T-helper 17 cell (primary cell): ENCODE results near the gene AKAP13. TPM values are rescaled to one million over a fixed set of nuclear protein-coding genes. Genes with fewer than 3 reads are reported as not detected.
"Not testable (repeated sequence)": the region's sequence is repeated elsewhere in the genome, so short reads cannot be mapped to it uniquely, and the experiment has no call there.

ENCODE experiments used
- ATAC-seq: fragments of 150-1000 bp; cut with Tn5 transposase; 2 replicates; pipeline ENCODE4 v1.10.0; 2021; ENCODE audit warnings: mild to moderate bottlenecking, moderate library complexity
- DNase-seq, 3 donors: peaks; one replicate each; pipeline versions ENCODE4 v3.0.0 to v3.0.0-alpha.2; 2020 to 2021
- H3K9me3 ChIP-seq: one replicate; pipeline ENCODE4 v1.7.0; 2013; ENCODE audit warnings: low read length, mild to moderate bottlenecking; ENCODE audit not compliant: control insufficient read depth, poor library complexity, severe bottlenecking
- H3K27ac Mint-ChIP-seq: one replicate; pipeline ENCODE4 v1.8.0; 2022; ENCODE audit warnings: mild to moderate bottlenecking, moderate library complexity, mixed read lengths
- H3K27me3 Mint-ChIP-seq: one replicate; pipeline ENCODE4 v1.8.0; 2022; ENCODE audit warnings: mixed read lengths
- H3K36me3 Mint-ChIP-seq: one replicate; pipeline ENCODE4 v1.8.0; 2022; ENCODE audit warnings: low read depth, mixed read lengths
- H3K4me1 Mint-ChIP-seq: one replicate; pipeline ENCODE4 v1.8.0; 2022; ENCODE audit warnings: mild to moderate bottlenecking, mixed read lengths
- H3K4me3 Mint-ChIP-seq: one replicate; pipeline ENCODE4 v1.8.0; 2022; ENCODE audit warnings: mild to moderate bottlenecking, moderate library complexity, mixed read lengths
- total RNA-seq, 4 donors: library from RNA in 2 of 4; stranded (reverse) in 2 of 4; gene quantifications; one replicate each; pipeline ENCODE4 v1.2.3 and lab custom pipeline; 2022 to 2026

Gene AKAP13
- total RNA-seq, 2 donors from 2014 or later: 426 to 437 TPM

- Mint-ChIP-seq H3K27ac (peak overlapping the region; percentile 63), H3K4me1 (peaks cover 40% of the 10 kb centered on the region), H3K4me3 (no peak overlapping the region), H3K36me3 (peaks cover 9% of the 10 kb centered on the region), H3K27me3 (no peaks in the 10 kb centered on the region)
- DNase-seq (no peak), ATAC-seq (no peak)
- H3K9me3 ChIP-seq: no peaks in the 10 kb centered on the region
Observed at GRCh38 chr15:85527895-85528294, 147.5 kb downstream of the AKAP13 start.

DNA sequence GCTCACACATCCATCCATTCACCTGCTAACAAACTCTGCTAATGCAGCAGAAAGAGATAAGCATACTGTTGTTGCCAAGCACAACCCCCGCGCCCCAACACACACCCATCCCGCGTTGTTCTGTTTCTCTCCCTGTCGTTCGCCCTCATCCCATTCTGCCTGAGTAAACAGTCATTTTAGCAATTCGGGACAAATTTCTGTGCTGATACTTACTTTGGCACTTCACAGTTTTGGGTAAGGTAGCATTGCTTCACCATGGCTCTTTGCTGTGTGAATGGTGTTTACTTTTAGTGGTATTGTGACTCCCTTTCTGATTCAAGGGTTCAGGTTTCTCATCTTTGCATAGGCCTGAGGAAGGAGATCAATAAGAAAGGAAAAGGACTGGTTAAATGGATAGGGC lies 149.7 kb downstream of the AKAP13 start:
- DNase-seq (no peak), ATAC-seq (no peak)
- no peaks in the 10 kb centered on the region for H3K27me3 Mint-ChIP-seq
- peak overlapping the region; percentile 73 for H3K27ac Mint-ChIP-seq
- H3K4me3 Mint-ChIP-seq: no peak overlapping the region
- peaks cover 7% of the 10 kb centered on the region for H3K36me3 Mint-ChIP-seq
- H3K4me1 Mint-ChIP-seq: peaks cover 48% of the 10 kb centered on the region
- H3K9me3 ChIP-seq: no peaks in the 10 kb centered on the region

DNA sequence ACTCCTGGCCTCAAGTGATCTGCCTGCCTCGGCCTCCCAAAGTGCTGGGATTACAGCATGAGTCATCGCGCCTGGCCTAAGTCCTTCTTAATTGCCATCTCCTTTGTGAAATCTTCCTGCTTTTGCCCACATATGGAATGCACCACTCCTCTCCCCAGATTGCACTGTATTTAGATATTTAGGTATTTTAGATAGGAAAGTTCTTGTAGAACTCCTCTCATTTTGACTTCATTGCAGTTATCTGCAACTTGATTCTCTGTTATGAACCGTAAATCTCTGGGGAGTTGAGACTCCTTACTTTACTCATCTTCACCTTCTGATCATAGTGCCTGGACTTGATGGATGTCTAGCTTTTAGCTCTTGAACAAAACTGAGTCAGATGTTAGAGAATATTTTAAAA lies 150.7 kb downstream of the AKAP13 start:
- H3K4me3 Mint-ChIP-seq: no peak overlapping the region
- no peaks in the 10 kb centered on the region for H3K9me3 ChIP-seq
- H3K36me3 Mint-ChIP-seq: peaks cover 7% of the 10 kb centered on the region
- DNase-seq: no peak
- H3K4me1 Mint-ChIP-seq: peaks cover 52% of the 10 kb centered on the region
- no peak for ATAC-seq
- no peak overlapping the region for H3K27ac Mint-ChIP-seq
- H3K27me3 Mint-ChIP-seq: no peaks in the 10 kb centered on the region

DNA sequence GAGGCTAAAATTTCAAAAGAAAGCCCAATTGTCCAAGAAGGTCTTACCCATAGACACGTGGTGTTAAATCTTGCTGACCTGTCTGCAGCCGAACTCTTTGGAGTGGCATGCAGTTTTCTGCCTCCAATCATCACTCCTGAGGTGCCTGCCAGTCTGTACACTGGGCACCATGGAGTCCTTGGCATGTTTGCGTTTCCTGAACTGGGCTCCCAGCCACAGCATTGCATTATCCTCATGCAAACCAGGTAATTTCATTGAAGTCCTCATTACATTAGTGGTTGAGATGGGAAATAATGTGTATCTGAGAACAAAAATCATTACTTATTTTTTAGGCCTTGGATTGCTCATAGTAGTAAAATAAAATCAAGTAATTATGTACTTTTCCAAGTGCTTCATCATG lies 152.3 kb downstream of the AKAP13 start:
- no peak overlapping the region for H3K4me3 Mint-ChIP-seq
- peaks cover 49% of the 10 kb centered on the region for H3K4me1 Mint-ChIP-seq
- peaks cover 9% of the 10 kb centered on the region for H3K36me3 Mint-ChIP-seq
- DNase-seq (no peak), ATAC-seq (no peak)
- H3K27ac Mint-ChIP-seq: peak overlapping the region; percentile 91
- no peaks in the 10 kb centered on the region for H3K27me3 Mint-ChIP-seq
- H3K9me3 ChIP-seq: no peaks in the 10 kb centered on the region

GRCh38 chr15:85534031-85534430 lies 153.6 kb downstream of the AKAP13 start:
- DNase-seq: no peak

DNA sequence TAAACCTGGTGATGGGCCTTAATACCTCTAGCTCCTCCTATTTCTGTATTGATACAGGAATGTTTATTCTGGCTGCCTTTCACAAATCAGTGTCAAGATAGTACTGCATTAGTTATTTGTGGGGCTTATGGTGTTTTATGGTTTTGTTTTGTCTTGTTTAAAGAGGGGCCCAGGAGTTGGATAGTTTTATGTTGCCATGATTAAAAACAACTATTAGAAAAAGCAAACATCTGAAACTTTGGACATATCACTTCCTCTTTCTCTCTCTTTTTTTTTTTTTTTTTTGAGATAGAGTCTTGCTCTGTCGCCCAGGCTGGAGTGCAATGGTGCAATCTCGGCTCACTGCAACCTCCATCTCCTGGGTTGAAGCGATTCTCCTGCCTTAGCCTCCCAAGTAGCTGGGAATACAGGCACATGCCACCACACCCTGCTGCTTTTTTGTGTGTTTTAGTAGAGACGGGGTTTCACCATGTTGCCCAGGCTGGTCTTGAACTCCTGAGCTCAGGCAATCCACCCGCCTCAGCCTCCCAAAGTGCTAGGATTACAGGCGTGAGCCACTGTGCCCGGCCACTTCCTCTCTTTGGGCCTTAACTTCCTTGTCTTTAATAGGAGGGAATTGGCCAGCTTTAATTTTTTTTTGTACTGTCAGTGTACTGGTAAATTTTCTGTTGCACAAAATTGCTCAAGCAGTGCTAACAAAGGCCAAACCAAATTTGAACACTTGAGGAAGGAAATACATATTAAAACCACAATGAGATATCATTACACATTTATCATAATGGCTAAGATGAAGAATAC lies 155.3 kb downstream of the AKAP13 start:
- not testable (repeated sequence) for H3K9me3 ChIP-seq, H3K36me3 Mint-ChIP-seq, H3K27me3 Mint-ChIP-seq, ATAC-seq, DNase-seq
- peak overlapping the region; percentile 91 for H3K27ac Mint-ChIP-seq
- H3K4me1 Mint-ChIP-seq: peaks cover 57% of the 10 kb centered on the region
- H3K4me3 Mint-ChIP-seq: peak overlapping the region; percentile 31

More at GRCh38 chr15:85534031-85534430, 153.6 kb downstream of the AKAP13 start:
- H3K4me1 Mint-ChIP-seq: peaks cover 47% of the 10 kb centered on the region
- ATAC-seq: peak; percentile 93
- peak overlapping the region; percentile 75 for H3K4me3 Mint-ChIP-seq
- no peaks in the 10 kb centered on the region for H3K9me3 ChIP-seq
- H3K27me3 Mint-ChIP-seq: no peaks in the 10 kb centered on the region
- H3K27ac Mint-ChIP-seq: peak overlapping the region; percentile 91
- peaks cover 9% of the 10 kb centered on the region for H3K36me3 Mint-ChIP-seq

GRCh38 chr15:85536341-85536740 lies 155.9 kb downstream of the AKAP13 start:
- no peak overlapping the region for H3K4me3 Mint-ChIP-seq
- peaks cover 59% of the 10 kb centered on the region for H3K4me1 Mint-ChIP-seq
- H3K27ac Mint-ChIP-seq: peak overlapping the region; percentile 91

GRCh38 chr15:85539491-85539890 lies 159.1 kb downstream of the AKAP13 start:
- peak overlapping the region; percentile 89 for H3K27ac Mint-ChIP-seq
- H3K4me1 Mint-ChIP-seq: peaks cover 57% of the 10 kb centered on the region
- H3K4me3 Mint-ChIP-seq: peak overlapping the region; percentile 28
- no peaks in the 10 kb centered on the region for H3K27me3 Mint-ChIP-seq
- ATAC-seq (no peak), DNase-seq (no peak)
- H3K36me3 Mint-ChIP-seq: peaks cover 8% of the 10 kb centered on the region
- no peaks in the 10 kb centered on the region for H3K9me3 ChIP-seq

More at GRCh38 chr15:85536341-85536740, 155.9 kb downstream of the AKAP13 start:
- no peaks in the 10 kb centered on the region for H3K9me3 ChIP-seq
- Mint-ChIP-seq H3K36me3 (peaks cover 2% of the 10 kb centered on the region), H3K27me3 (no peaks in the 10 kb centered on the region)
- DNase-seq (no peak), ATAC-seq (no peak)

GRCh38 chr15:85540085-85540797 lies 159.8 kb downstream of the AKAP13 start:
- Mint-ChIP-seq H3K4me3 (no peak overlapping the region), H3K36me3 (peaks cover 8% of the 10 kb centered on the region), H3K27me3 (no peaks in the 10 kb centered on the region), H3K27ac (peak overlapping the region; percentile 89), H3K4me1 (peaks cover 60% of the 10 kb centered on the region)
- no peak for DNase-seq
- no peaks in the 10 kb centered on the region for H3K9me3 ChIP-seq
- ATAC-seq: no peak

- ATAC-seq: no peak
- peaks cover 56% of the 10 kb centered on the region for H3K4me1 Mint-ChIP-seq
- no peak for DNase-seq
- no peaks in the 10 kb centered on the region for H3K9me3 ChIP-seq
- H3K4me3 Mint-ChIP-seq: no peak overlapping the region
- H3K27ac Mint-ChIP-seq: peak overlapping the region; percentile 89
- H3K36me3 Mint-ChIP-seq: peaks cover 9% of the 10 kb centered on the region
- H3K27me3 Mint-ChIP-seq: no peaks in the 10 kb centered on the region
Observed at GRCh38 chr15:85541744-85542143, 161.3 kb downstream of the AKAP13 start.

DNA sequence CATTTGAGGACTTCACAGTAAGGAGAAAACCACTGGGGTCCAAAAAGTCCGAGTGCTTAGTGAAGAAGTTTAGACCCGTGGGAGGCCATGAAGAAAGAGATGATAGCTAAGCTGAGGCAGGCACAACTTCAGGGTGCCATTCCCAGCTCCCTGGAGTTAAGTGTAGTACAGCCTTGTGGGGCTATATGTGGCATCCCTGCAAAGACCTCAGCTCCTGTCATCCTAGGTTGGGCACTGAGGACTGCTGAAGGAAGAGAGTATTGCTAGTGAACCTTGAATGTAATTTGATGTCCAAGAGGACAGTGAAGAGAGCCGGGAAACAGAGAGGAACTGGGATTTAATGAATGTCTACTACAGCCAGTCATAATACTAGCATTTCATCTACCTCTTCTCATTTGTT lies 162.1 kb downstream of the AKAP13 start:
- DNase-seq: no peak
- Mint-ChIP-seq H3K36me3 (peaks cover 9% of the 10 kb centered on the region), H3K27me3 (no peaks in the 10 kb centered on the region), H3K4me3 (no peak overlapping the region), H3K27ac (peak overlapping the region; percentile 89), H3K4me1 (peaks cover 61% of the 10 kb centered on the region)
- H3K9me3 ChIP-seq: no peaks in the 10 kb centered on the region
- ATAC-seq: no peak

DNA sequence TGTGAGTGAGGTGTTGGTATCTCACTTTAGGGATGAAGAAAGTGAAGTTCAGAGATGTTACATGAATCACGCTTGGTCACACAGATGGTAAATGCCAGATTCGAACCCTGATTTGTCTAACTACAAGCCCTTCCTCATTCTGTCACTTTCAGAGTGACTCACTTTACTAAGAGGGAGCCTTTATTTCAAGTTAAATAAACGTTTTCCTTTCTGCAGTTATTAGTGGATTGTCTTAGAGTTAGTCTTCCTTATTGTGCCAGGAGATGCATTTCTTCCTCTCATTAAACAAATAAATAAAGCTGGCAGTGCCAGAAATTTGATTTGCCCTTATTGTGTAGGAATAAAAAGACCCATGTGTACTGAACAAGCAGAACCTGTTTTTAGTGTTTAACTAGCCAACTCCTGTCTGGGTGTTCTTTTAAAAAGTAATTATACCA lies 162.5 kb downstream of the AKAP13 start:
- ATAC-seq (no peak), DNase-seq (no peak)
- peak overlapping the region; percentile 89 for H3K27ac Mint-ChIP-seq
- no peak overlapping the region for H3K4me3 Mint-ChIP-seq
- no peaks in the 10 kb centered on the region for H3K27me3 Mint-ChIP-seq
- H3K9me3 ChIP-seq: no peaks in the 10 kb centered on the region
- H3K4me1 Mint-ChIP-seq: peaks cover 64% of the 10 kb centered on the region
- peaks cover 9% of the 10 kb centered on the region for H3K36me3 Mint-ChIP-seq

GRCh38 chr15:85543741-85544155 lies 163.3 kb downstream of the AKAP13 start:
- Mint-ChIP-seq H3K27me3 (no peaks in the 10 kb centered on the region), H3K4me3 (peak overlapping the region; percentile 56)
- peak; percentile 76 for ATAC-seq

More at GRCh38 chr15:85543741-85544155, 163.3 kb downstream of the AKAP13 start:
- Mint-ChIP-seq H3K27ac (peak overlapping the region; percentile 89), H3K36me3 (peaks cover 9% of the 10 kb centered on the region), H3K4me1 (peaks cover 64% of the 10 kb centered on the region)
- DNase-seq: no peak
- H3K9me3 ChIP-seq: no peaks in the 10 kb centered on the region
